GM21423 (cell line): Measurements from ENCODE around the gene RNGTT.
A peak's percentile ranks its signal among the peaks of the same experiment; 100 is the strongest.
"Not testable (repeated sequence)": the region's sequence is repeated elsewhere in the genome, so short reads cannot be mapped to it uniquely, and the experiment has no call there.

Experiments used
- ATAC-seq: cut with Tn5 transposase; IDR thresholded peaks from one replicate; pipeline ENCODE4 v1.9.1; 2021; ENCODE audit warnings: mild to moderate bottlenecking, moderate library complexity; ENCODE audit not compliant: unreplicated experiment

RNGTT gene

GRCh38 chr6:88825856-88826255 is 137.6 kb downstream of the RNGTT start:
- ATAC-seq = no peak

- ATAC-seq = no peak
Measured at GRCh38 chr6:88823998-88824397, 139.4 kb downstream of the RNGTT start.

- ATAC-seq = no peak
Measured at GRCh38 chr6:88815491-88815890, 147.9 kb downstream of the RNGTT start.

- ATAC-seq = no peak
Measured at GRCh38 chr6:88814909-88815308, 148.5 kb downstream of the RNGTT start.

GRCh38 chr6:88813045-88813444 is 150.4 kb downstream of the RNGTT start:
- ATAC-seq = no peak

- ATAC-seq = no peak
Measured at GRCh38 chr6:88810701-88811100, 152.7 kb downstream of the RNGTT start.

- no peak for ATAC-seq
Measured at GRCh38 chr6:88810089-88810488, 153.3 kb downstream of the RNGTT start.

GRCh38 chr6:88808381-88808780 is 155.0 kb downstream of the RNGTT start:
- no peak for ATAC-seq

GRCh38 chr6:88807622-88808021 is 155.8 kb downstream of the RNGTT start:
- ATAC-seq = no peak

GRCh38 chr6:88806728-88807127 is 156.7 kb downstream of the RNGTT start:
- no peak for ATAC-seq

- ATAC-seq = no peak
Measured at GRCh38 chr6:88804701-88805100, 158.7 kb downstream of the RNGTT start.

GRCh38 chr6:88785478-88785877 is 177.9 kb downstream of the RNGTT start:
- no peak for ATAC-seq

GRCh38 chr6:88780714-88781389 is 182.6 kb downstream of the RNGTT start:
- ATAC-seq = no peak

GRCh38 chr6:88775866-88776571 is 187.4 kb downstream of the RNGTT start:
- no peak for ATAC-seq

- ATAC-seq = not testable (repeated sequence)
Measured at GRCh38 chr6:88768114-88768513, 195.3 kb downstream of the RNGTT start.

- ATAC-seq = no peak
Measured at GRCh38 chr6:88764081-88764480, 199.3 kb downstream of the RNGTT start.

- no peak for ATAC-seq
Measured at GRCh38 chr6:88763160-88763559, 200.3 kb downstream of the RNGTT start.

- ATAC-seq = peak; percentile 69
Measured at GRCh38 chr6:88761237-88762031, 202.0 kb downstream of the RNGTT start.

- no peak for ATAC-seq
Measured at GRCh38 chr6:88760091-88760490, 203.3 kb downstream of the RNGTT start.

- no peak for ATAC-seq
Measured at GRCh38 chr6:88750936-88751335, 212.5 kb downstream of the RNGTT start.

GRCh38 chr6:88749849-88750248 is 213.6 kb downstream of the RNGTT start:
- no peak for ATAC-seq

GRCh38 chr6:88748141-88748540 is 215.3 kb downstream of the RNGTT start:
- no peak for ATAC-seq
